HepG2 (cell line): ENCODE data around the gene ARHGAP10. TPM values are rescaled to one million over a fixed set of nuclear protein-coding genes. Genes with fewer than 3 reads are reported as not detected.

Experiments used
- ATAC-seq: fragments of 200-7000 bp; cut with Tn5 transposase; 3 replicates; pipeline ENCODE4 v1.9.1; 2020; ENCODE audit warnings: mild to moderate bottlenecking, moderate library complexity
- BruUV-seq: library from RNA; stranded (reverse); fragments of 400-500 nt; replicated peaks from 2 replicates; lab custom pipeline; 2021; lab: Mats Ljungman, UMichigan
- CTCF ChIA-PET: fragments of 300-600 bp; formaldehyde crosslinking; extraction: SDS; loops from one replicate; lab custom pipeline; 2021; ENCODE audit warnings: low total read pairs, inconsistent platforms, low intra/inter-chr PET ratio; lab: Yijun Ruan, JAX
- POLR2A ChIA-PET: fragments of 350-600 bp; sonication (Branson Sonifier 250); formaldehyde crosslinking; loops from one replicate; lab custom pipeline; 2020; ENCODE audit warnings: antibody characterized with exemption, inconsistent platforms; lab: Yijun Ruan, JAX
- DNase-seq: peaks from one replicate; pipeline ENCODE4 v3.0.0-alpha.2; 2015; ENCODE audit warnings: low spot score
- FAIRE-seq: peaks from 3 replicates; lab custom pipeline; 2011; peaks lifted over from hg19 to GRCh38; lab: Jason Lieb, UNC
- H2AFZ ChIP-seq: one replicate; pipeline ENCODE4 v1.6.1; 2011; ENCODE audit warnings: low read length, inconsistent platforms
- H3K27ac ChIP-seq: fragments of 300-600 bp; 3 replicates; pipeline ENCODE4 v1.8.0; 2011; ENCODE audit warnings: mixed run types, mild to moderate bottlenecking, mixed read lengths, low read length, inconsistent platforms; ENCODE audit not compliant: insufficient read depth; ENCODE audit errors: extremely low read length
- H3K27me3 ChIP-seq, 2 experiments: fragments of 200-600 bp in 1 of 2; 2 replicates in 1 of 2; 3 replicates in 1 of 2; pipeline versions ENCODE4 v1.6.0 to v1.8.0; 2011; ENCODE audit warnings: low read length in 2 of 2, mild to moderate bottlenecking in 2 of 2, moderate library complexity in 2 of 2, inconsistent platforms in 1 of 2; ENCODE audit not compliant: insufficient read depth in 2 of 2, control insufficient read depth in 1 of 2
- H3K36me3 ChIP-seq, 2 experiments: fragments of 200-600 bp in 1 of 2; replicated peaks in 1 of 2; 2 replicates in 1 of 2; 3 replicates in 1 of 2; pipeline versions ENCODE4 v1.5.1 to v1.8.0; 2011; ENCODE audit warnings: low read length in 2 of 2, inconsistent platforms in 1 of 2; ENCODE audit not compliant: insufficient read depth in 2 of 2, control insufficient read depth in 1 of 2
- H3K4me1 ChIP-seq: 2 replicates; pipeline ENCODE4 v1.5.1; 2012; ENCODE audit warnings: low read length, inconsistent platforms; ENCODE audit not compliant: insufficient read depth
- H3K4me2 ChIP-seq: 2 replicates; pipeline ENCODE4 v1.6.0; 2011; ENCODE audit warnings: low read depth, low read length, inconsistent platforms
- H3K4me3 ChIP-seq, 3 experiments: fragments of 200-600 bp in 1 of 3; sonication (generic), shearing (Covaris generic) in 1 of 3; replicated peaks in 1 of 3; 2 replicates each; pipeline ENCODE4 v1.5.1; 2011 to 2016; ENCODE audit warnings: low read length in 3 of 3, inconsistent platforms in 2 of 3, low read depth in 2 of 3, mild to moderate bottlenecking in 2 of 3, control low read depth in 1 of 3, mixed read lengths in 1 of 3; ENCODE audit not compliant: insufficient read depth in 1 of 3
- H3K79me2 ChIP-seq: one replicate; pipeline ENCODE4 v1.6.1; 2011; ENCODE audit warnings: low read length, inconsistent platforms; ENCODE audit not compliant: insufficient read depth
- H3K9ac ChIP-seq: 2 replicates; pipeline ENCODE4 v1.6.0; 2011; ENCODE audit warnings: mild to moderate bottlenecking, low read depth, low read length, inconsistent platforms; ENCODE audit not compliant: insufficient read depth
- H3K9me3 ChIP-seq: 2 replicates; pipeline ENCODE4 v1.5.1; 2012; ENCODE audit warnings: mild to moderate bottlenecking, low read length
- H4K20me1 ChIP-seq: 2 replicates; pipeline ENCODE4 v1.6.0; 2011; ENCODE audit warnings: inconsistent platforms, mild to moderate bottlenecking, low read length, moderate library complexity; ENCODE audit not compliant: insufficient read depth
- FUBP1 ChIP-seq: sonication (generic); formaldehyde crosslinking; IDR thresholded peaks from 2 replicates; pipeline ENCODE4 v1.5.1; 2020; ENCODE audit warnings: missing genetic modification reagents, mild to moderate bottlenecking, borderline replicate concordance
- REL ChIP-seq: sonication (generic); formaldehyde crosslinking; conservative IDR thresholded peaks from 2 replicates; pipeline ENCODE4 v1.8.0; 2022; ENCODE audit warnings: mild to moderate bottlenecking, missing genetic modification reagents, moderate library complexity
- ZBTB46 ChIP-seq: sonication (generic); formaldehyde crosslinking; IDR thresholded peaks from 2 replicates; pipeline ENCODE4 v1.4.0; 2020; ENCODE audit warnings: mild to moderate bottlenecking, missing genetic modification reagents, borderline replicate concordance
- ZFP36L2 ChIP-seq: sonication (generic); formaldehyde crosslinking; IDR thresholded peaks from 2 replicates; pipeline ENCODE4 v1.4.0; 2020; ENCODE audit warnings: missing genetic modification reagents
- ZNF609 ChIP-seq: sonication (generic); formaldehyde crosslinking; IDR thresholded peaks from 2 replicates; pipeline ENCODE4 v1.4.0; 2020; ENCODE audit warnings: mild to moderate bottlenecking, missing genetic modification reagents, borderline replicate concordance
- ZNF761 ChIP-seq: sonication (generic); formaldehyde crosslinking; conservative IDR thresholded peaks from 2 replicates; pipeline ENCODE4 v1.4.0; 2020; ENCODE audit warnings: mild to moderate bottlenecking, missing genetic modification reagents
- WGBS: methylation state at CpG from one replicate; pipeline ENCODE4 v1.1.6; 2017; ENCODE audit warnings: low lambda C conversion rate; 5-methylcytosine and 5-hydroxymethylcytosine counted together
- in situ Hi-C: cut with HindIII; loops from 2 replicates; pipeline ENCODE4 v1.10.0; 2017; ENCODE audit warnings: low pct_unique_long_range_greater_than_20kb; ENCODE audit not compliant: extremely low pct_ligation_motif_present
- intact Hi-C: fragments of 100-400 bp; cut with micrococcal nuclease; formaldehyde crosslinking; loops from one replicate; pipeline ENCODE4 v1.10.0; 2022; ENCODE audit not compliant: unreplicated experiment
- polyA plus RNA-seq, 8 experiments: library from polyadenylated mRNA; depleted of rRNA in 3 of 8; stranded (reverse) in 7 of 8; unstranded in 1 of 8; fragments of >200 nt; fragmentation: Illumina TruSeq in 4 of 8; extraction: Trizol in 4 of 8; gene quantifications; 2 replicates each; pipeline versions ENCODE4 v1.2.1 to v1.2.3, GENCODE V29; 2011 to 2016; ENCODE audit warnings: low read depth in 4 of 8, missing spikeins in 1 of 8, mixed read lengths in 1 of 8; ENCODE audit not compliant: insufficient read depth in 1 of 8
- total RNA-seq, 5 experiments: library from RNA; depleted of rRNA; stranded (reverse); fragments of >200 nt; fragmentation: Illumina TruSeq; extraction: Trizol; gene quantifications; 2 replicates each; pipeline ENCODE4 v1.2.3, GENCODE V29; 2016; ENCODE audit warnings: low read depth in 1 of 5

ARHGAP10 gene
- total and polyA plus RNA-seq, 2 of the 13 experiments (the other 11 are each of a cell fraction or from before 2014, with no cell fraction given) = 0.45 to 1.6 TPM

- intact Hi-C loops (no loop called here), in situ Hi-C loops (no loop called here)
- no peak for TF ChIP-seq ZNF761 (CRISPR knock-in tag)
- no peaks in the 10 kb centered on the region for H3K79me2 ChIP-seq
- H3K27ac ChIP-seq = no peak overlapping the region
- H3K9me3 ChIP-seq = no peaks in the 10 kb centered on the region
- CTCF ChIA-PET = no interaction called here
- H4K20me1 ChIP-seq = no peaks in the 10 kb centered on the region
- H3K4me2 ChIP-seq = no peak overlapping the region
- no peak overlapping the region for H3K9ac ChIP-seq
- DNase-seq (no peak), FAIRE-seq (no peak), ATAC-seq (no peak)
- no peak overlapping the region for H2AFZ ChIP-seq
- no peaks in the 10 kb centered on the region for H3K36me3 ChIP-seq
- 54% methylated on average over 7 of the region's 7 CpGs for WGBS
- no TSS peak for BruUV-seq
- no peaks in the 10 kb centered on the region for H3K4me1 ChIP-seq
- H3K4me3 ChIP-seq = no peak overlapping the region
- POLR2A ChIA-PET = no interaction called here
- H3K27me3 ChIP-seq = no peaks in the 10 kb centered on the region
Measured at GRCh38 chr4:147780137-147780777, 48.4 kb downstream of the ARHGAP10 start.

- WGBS = 29% methylated on average over 7 of the region's 7 CpGs
- H3K79me2 ChIP-seq = no peaks in the 10 kb centered on the region
- H3K4me2 ChIP-seq = no peak overlapping the region
- no peaks in the 10 kb centered on the region for H4K20me1 ChIP-seq
- FAIRE-seq (no peak), DNase-seq (no peak), ATAC-seq (peak; percentile 40; the same call in 1 of the 3 replicates)
- ChIA-PET CTCF (no interaction called here), POLR2A (no interaction called here)
- intact Hi-C loops (no loop called here), in situ Hi-C loops (no loop called here)
- no peaks in the 10 kb centered on the region for H3K9me3 ChIP-seq
- H3K27ac ChIP-seq = no peak overlapping the region
- no peaks in the 10 kb centered on the region for H3K36me3 ChIP-seq
- no peaks in the 10 kb centered on the region for H3K4me1 ChIP-seq
- no TSS peak for BruUV-seq
- H2AFZ ChIP-seq = no peak overlapping the region
- no peak overlapping the region for H3K9ac ChIP-seq
- no peak overlapping the region for H3K4me3 ChIP-seq
- H3K27me3 ChIP-seq = no peaks in the 10 kb centered on the region
- no peak for TF ChIP-seq ZBTB46 (CRISPR knock-in tag)
- no peak for TF ChIP-seq REL
- no peak for TF ChIP-seq FUBP1
- no peak for TF ChIP-seq ZFP36L2
- no peak for TF ChIP-seq ZNF609 (CRISPR knock-in tag)
Measured at GRCh38 chr4:147782087-147782781, 50.3 kb downstream of the ARHGAP10 start.
